GM19238 (cell line): ENCODE measurements around the gene C11orf91.
"Not testable (repeated sequence)": the region's sequence is repeated elsewhere in the genome, so short reads cannot be mapped to it uniquely, and the experiment has no call there.

Source experiments
- DNase-seq: peaks from one replicate; pipeline ENCODE4 v3.0.0; 2011; ENCODE audit warnings: low spot score; ENCODE audit not compliant: insufficient read length

C11orf91 gene

GRCh38 chr11:33696931-33697638 is 3.5 kb downstream of the C11orf91 start:
- no peak for DNase-seq

- no peak for DNase-seq
Observed at GRCh38 chr11:33696411-33696810, 4.2 kb downstream of the C11orf91 start.

- DNase-seq, result no peak
Observed at GRCh38 chr11:33695051-33695566, 5.5 kb downstream of the C11orf91 start.

- DNase-seq, result no peak
Observed at GRCh38 chr11:33694346-33695050, 6.1 kb downstream of the C11orf91 start.

- DNase-seq, result no peak
Observed at GRCh38 chr11:33692541-33692940, 8.1 kb downstream of the C11orf91 start.

- DNase-seq, result no peak
Observed at GRCh38 chr11:33692013-33692504, 8.6 kb downstream of the C11orf91 start.

GRCh38 chr11:33691066-33691864 is 9.4 kb downstream of the C11orf91 start:
- DNase-seq, result no peak

- DNase-seq, result no peak
Observed at GRCh38 chr11:33690290-33691065, 10.1 kb downstream of the C11orf91 start.

- no peak for DNase-seq
Observed at GRCh38 chr11:33689501-33689900, 11.1 kb downstream of the C11orf91 start.

- DNase-seq, result no peak
Observed at GRCh38 chr11:33689085-33689484, 11.5 kb downstream of the C11orf91 start.

GRCh38 chr11:33687733-33688479 is 12.7 kb downstream of the C11orf91 start:
- DNase-seq, result no peak

- no peak for DNase-seq
Observed at GRCh38 chr11:33685082-33685481, 15.5 kb downstream of the C11orf91 start.

- DNase-seq, result no peak
Observed at GRCh38 chr11:33684003-33684706, 16.5 kb downstream of the C11orf91 start.

GRCh38 chr11:33682446-33682845 is 18.2 kb downstream of the C11orf91 start:
- no peak for DNase-seq

GRCh38 chr11:33682019-33682418 is 18.6 kb downstream of the C11orf91 start:
- DNase-seq, result no peak

GRCh38 chr11:33678616-33679015 is 22.0 kb downstream of the C11orf91 start:
- not testable (repeated sequence) for DNase-seq

- DNase-seq, result no peak
Observed at GRCh38 chr11:33674035-33674814, 26.4 kb downstream of the C11orf91 start.

- no peak for DNase-seq
Observed at GRCh38 chr11:33672273-33672672, 28.4 kb downstream of the C11orf91 start.
